ENCODE results near the gene CYB5R4. TPM values are rescaled to one million over a fixed set of nuclear protein-coding genes. Genes with fewer than 3 reads are reported as not detected.

The CYB5R4 gene
- total RNA-seq, 1 experiment from 2014 or later = 17.5 TPM

- Histone ChIP-seq H2BK5ac (ENCODE audit: insufficient read length, low read length) (no peak overlapping the region), H3K9me3 (ENCODE audit: control insufficient read depth, low read depth, low read length) (no peaks in the 10 kb centered on the region), H3K14ac (ENCODE audit: insufficient read depth, low read length) (no peak overlapping the region), H4K20me1 (ENCODE audit: control insufficient read depth, insufficient read depth, insufficient read length) (no peaks in the 10 kb centered on the region), H3K27ac (ENCODE audit: insufficient read length, low read depth, low read length) (no peak overlapping the region), H3K4me2 (ENCODE audit: insufficient read depth, insufficient read length, low read length) (no peak overlapping the region), H3K18ac (ENCODE audit: insufficient read length, low read depth, low read length) (no peak overlapping the region), H3K23me2 (ENCODE audit: insufficient read length, low read depth, low read length, poor library complexity, severe bottlenecking) (no peaks in the 10 kb centered on the region), H2AFZ (ENCODE audit: low read length) (no peak overlapping the region), H2BK15ac (ENCODE audit: low read depth, low read length) (no peak overlapping the region), H4K91ac (ENCODE audit: insufficient read length, low read depth, low read length) (no peak overlapping the region), H3K27me3 (ENCODE audit: insufficient read depth, low read length) (no peaks in the 10 kb centered on the region), H3K4ac (ENCODE audit: low read depth, low read length) (no peak overlapping the region), H3K56ac (ENCODE audit: insufficient read length, low read depth, low read length) (no peak overlapping the region), H2BK12ac (ENCODE audit: insufficient read length, low read depth, low read length) (no peak overlapping the region), H4K8ac (replicated peaks; ENCODE audit: insufficient read length, low read depth, low read length) (no peak overlapping the region), H2BK20ac (ENCODE audit: low read depth, low read length, poor library complexity, severe bottlenecking) (no peak overlapping the region), H2AK5ac (ENCODE audit: insufficient read length, low read length) (no peak overlapping the region), H3K79me2 (ENCODE audit: insufficient read depth, low read length) (no peaks in the 10 kb centered on the region), H3K9ac (ENCODE audit: extremely low read depth, insufficient read length, low read length) (no peak overlapping the region), H3K4me1 (ENCODE audit: insufficient read depth, low read length) (peaks cover 3% of the 10 kb centered on the region; the same call in 1 of the 2 replicates), H2BK120ac (ENCODE audit: low read depth, low read length, poor library complexity, severe bottlenecking) (no peak overlapping the region), H3K79me1 (ENCODE audit: insufficient read depth, low read depth, low read length, poor library complexity, severe bottlenecking) (no peaks in the 10 kb centered on the region), H3K23ac (ENCODE audit: insufficient read length, low read depth, low read length) (no peak overlapping the region), H3T11ph (ENCODE audit: low read length) (no peak overlapping the region), H4K5ac (ENCODE audit: insufficient read length, low read depth, low read length) (no peak overlapping the region)
- Mint-ChIP-seq H3K27ac (no peak overlapping the region), H3K9me3 (no peaks in the 10 kb centered on the region; a peak in 1 of 5 replicates), H3K36me3 (ENCODE audit: insufficient read depth in 1 of 3, low read depth in 3 of 3) (peaks cover 12 to 19% (median 15%) of the 10 kb centered on the region in 3 experiments), H3K4me1 (peaks cover 28 to 33% of the 10 kb centered on the region in 2 experiments), H3K27me3 (ENCODE audit: low read depth) (no peaks in the 10 kb centered on the region), H3K4me3 (no peak overlapping the region)
- no CpG with 5 or more reads among the region's 2 CpGs for WGBS (ENCODE audit: extremely low coverage, insufficient read length, low lambda C conversion rate)
- no peak for TF ChIP-seq CTCF (conservative IDR thresholded peaks at IDR 0.05)
- no peak for DNase-seq
Measured at GRCh38 chr6:83954371-83954770, 94.9 kb downstream of the CYB5R4 start.

Measured in H9 (cell line).